Type B pancreatic cell (in vitro differentiated cells): ENCODE measurements around the gene OTOG. TPM values are rescaled to one million over a fixed set of nuclear protein-coding genes. Genes with fewer than 3 reads are reported as not detected.

Source experiments
- DNase-seq: peaks from one replicate; pipeline ENCODE4 v3.0.0; 2021; ENCODE audit warnings: mixed read lengths; ENCODE audit not compliant: unreplicated experiment; ENCODE audit errors: extremely low spot score
- H3K27ac Mint-ChIP-seq: 2 replicates; pipeline ENCODE4 v1.8.0; 2021; ENCODE audit warnings: mild to moderate bottlenecking, mixed read lengths
- H3K27me3 Mint-ChIP-seq: 2 replicates; pipeline ENCODE4 v1.8.0; 2021; ENCODE audit warnings: mixed read lengths
- H3K36me3 Mint-ChIP-seq: 2 replicates; pipeline ENCODE4 v1.8.0; 2021; ENCODE audit warnings: mixed read lengths
- H3K4me1 Mint-ChIP-seq: one replicate; pipeline ENCODE4 v1.8.0; 2021; ENCODE audit warnings: mixed read lengths; ENCODE audit not compliant: unreplicated experiment
- H3K4me3 Mint-ChIP-seq: 2 replicates; pipeline ENCODE4 v1.8.0; 2021; ENCODE audit warnings: mild to moderate bottlenecking, mixed read lengths
- H3K9me3 Mint-ChIP-seq: 2 replicates; pipeline ENCODE4 v1.8.0; 2021; ENCODE audit warnings: mixed read lengths
- total RNA-seq: library from RNA; stranded (reverse); gene quantifications from 2 replicates; pipeline ENCODE4 v1.2.1, GENCODE V29; 2021; ENCODE audit warnings: low replicate concordance
- TF ChIP-seq, protein P1 (sequence below): fragments of 200-600 bp; sonication (generic); conservative IDR thresholded peaks from 2 replicates; pipeline ENCODE4 v1.5.0; 2021; ENCODE audit warnings: antibody characterized with exemption, mild to moderate bottlenecking

The OTOG gene
- total RNA-seq, 1 donor from 2014 or later: 1.5 TPM

DNA sequence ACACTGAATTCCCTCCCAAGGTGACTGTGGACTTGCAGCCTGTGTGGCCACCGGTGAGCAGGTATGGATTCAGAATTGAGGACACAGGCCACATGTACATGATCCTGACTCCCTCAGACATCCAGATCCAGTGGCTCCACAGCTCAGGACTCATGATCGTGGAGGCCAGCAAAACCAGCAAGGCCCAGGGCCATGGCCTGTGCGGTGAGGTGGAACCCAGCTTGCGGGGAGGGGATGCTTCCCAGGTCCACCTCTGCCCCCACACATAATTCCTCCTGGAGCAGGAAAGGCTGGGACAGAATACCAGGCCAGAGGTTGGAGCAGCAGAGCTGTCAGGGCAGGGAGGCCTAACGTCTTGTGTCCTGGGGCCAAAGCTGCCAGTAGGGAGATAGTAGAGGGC is 82.1 kb downstream of the OTOG start:
- H3K27ac Mint-ChIP-seq: no peak overlapping the region
- DNase-seq: no peak
- H3K4me1 Mint-ChIP-seq: no peaks in the 10 kb centered on the region
- no peaks in the 10 kb centered on the region for H3K36me3 Mint-ChIP-seq
- H3K27me3 Mint-ChIP-seq: peaks cover 57% of the 10 kb centered on the region
- H3K9me3 Mint-ChIP-seq: no peaks in the 10 kb centered on the region
- no peak overlapping the region for H3K4me3 Mint-ChIP-seq
- TF ChIP-seq, protein P1, sequence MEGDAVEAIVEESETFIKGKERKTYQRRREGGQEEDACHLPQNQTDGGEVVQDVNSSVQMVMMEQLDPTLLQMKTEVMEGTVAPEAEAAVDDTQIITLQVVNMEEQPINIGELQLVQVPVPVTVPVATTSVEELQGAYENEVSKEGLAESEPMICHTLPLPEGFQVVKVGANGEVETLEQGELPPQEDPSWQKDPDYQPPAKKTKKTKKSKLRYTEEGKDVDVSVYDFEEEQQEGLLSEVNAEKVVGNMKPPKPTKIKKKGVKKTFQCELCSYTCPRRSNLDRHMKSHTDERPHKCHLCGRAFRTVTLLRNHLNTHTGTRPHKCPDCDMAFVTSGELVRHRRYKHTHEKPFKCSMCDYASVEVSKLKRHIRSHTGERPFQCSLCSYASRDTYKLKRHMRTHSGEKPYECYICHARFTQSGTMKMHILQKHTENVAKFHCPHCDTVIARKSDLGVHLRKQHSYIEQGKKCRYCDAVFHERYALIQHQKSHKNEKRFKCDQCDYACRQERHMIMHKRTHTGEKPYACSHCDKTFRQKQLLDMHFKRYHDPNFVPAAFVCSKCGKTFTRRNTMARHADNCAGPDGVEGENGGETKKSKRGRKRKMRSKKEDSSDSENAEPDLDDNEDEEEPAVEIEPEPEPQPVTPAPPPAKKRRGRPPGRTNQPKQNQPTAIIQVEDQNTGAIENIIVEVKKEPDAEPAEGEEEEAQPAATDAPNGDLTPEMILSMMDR: no peak

DNA sequence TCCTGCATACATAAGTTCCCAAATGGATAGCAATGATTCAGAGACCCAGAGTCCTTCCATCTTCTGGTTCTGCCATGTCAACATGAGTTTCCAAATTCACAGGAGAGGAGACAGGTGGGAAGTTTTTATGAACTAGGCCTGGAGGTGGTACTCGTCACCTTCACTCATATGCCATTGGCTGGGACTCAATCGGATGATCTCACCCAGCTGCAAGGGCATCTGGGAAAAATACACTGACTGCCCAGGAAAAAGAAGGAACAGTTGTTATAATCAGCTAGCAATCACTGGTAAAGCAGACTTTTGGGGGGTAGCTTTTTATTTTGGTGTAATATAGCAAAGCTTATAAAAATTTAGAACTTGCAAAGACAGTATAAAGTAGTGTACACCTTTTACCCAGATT is 83.9 kb downstream of the OTOG start:
- no peaks in the 10 kb centered on the region for H3K9me3 Mint-ChIP-seq
- H3K27me3 Mint-ChIP-seq: peaks cover 39% of the 10 kb centered on the region
- no peak overlapping the region for H3K27ac Mint-ChIP-seq
- no peak overlapping the region for H3K4me3 Mint-ChIP-seq
- no peak for DNase-seq
- TF ChIP-seq, protein P1: no peak
- no peaks in the 10 kb centered on the region for H3K36me3 Mint-ChIP-seq
- no peaks in the 10 kb centered on the region for H3K4me1 Mint-ChIP-seq

DNA sequence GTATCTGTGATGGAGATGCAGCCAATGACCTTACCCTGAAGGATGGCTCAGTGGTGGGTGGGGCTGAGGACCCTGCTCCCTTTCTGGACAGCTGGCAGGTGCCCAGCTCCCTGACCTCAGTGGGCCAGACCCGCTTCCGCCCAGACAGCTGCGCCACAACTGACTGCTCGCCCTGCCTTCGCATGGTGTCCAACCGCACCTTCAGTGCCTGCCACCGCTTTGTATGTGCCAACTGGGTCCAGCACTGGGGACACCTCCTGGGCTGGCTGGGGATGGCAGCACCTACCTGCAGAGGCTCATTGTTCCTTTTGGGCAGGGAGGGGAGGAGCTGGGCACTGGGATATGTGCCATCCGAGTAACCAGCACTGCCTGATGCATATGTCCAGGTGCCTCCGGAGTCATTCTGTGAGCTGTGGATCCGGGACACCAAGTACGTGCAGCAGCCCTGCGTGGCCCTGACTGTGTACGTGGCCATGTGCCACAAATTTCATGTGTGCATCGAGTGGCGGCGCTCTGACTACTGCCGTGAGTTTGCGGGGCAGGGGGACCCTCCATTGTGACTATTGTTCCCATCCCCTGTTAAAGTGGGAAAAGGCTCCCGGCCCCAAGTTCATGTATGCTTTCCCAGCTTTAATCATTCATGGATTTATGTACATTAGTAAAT is 84.8 kb downstream of the OTOG start:
- H3K27ac Mint-ChIP-seq: no peak overlapping the region
- TF ChIP-seq, protein P1: no peak
- peaks cover 33% of the 10 kb centered on the region for H3K27me3 Mint-ChIP-seq
- H3K4me1 Mint-ChIP-seq: no peaks in the 10 kb centered on the region
- H3K36me3 Mint-ChIP-seq: no peaks in the 10 kb centered on the region
- no peak for DNase-seq
- H3K9me3 Mint-ChIP-seq: no peaks in the 10 kb centered on the region
- H3K4me3 Mint-ChIP-seq: no peak overlapping the region

DNA sequence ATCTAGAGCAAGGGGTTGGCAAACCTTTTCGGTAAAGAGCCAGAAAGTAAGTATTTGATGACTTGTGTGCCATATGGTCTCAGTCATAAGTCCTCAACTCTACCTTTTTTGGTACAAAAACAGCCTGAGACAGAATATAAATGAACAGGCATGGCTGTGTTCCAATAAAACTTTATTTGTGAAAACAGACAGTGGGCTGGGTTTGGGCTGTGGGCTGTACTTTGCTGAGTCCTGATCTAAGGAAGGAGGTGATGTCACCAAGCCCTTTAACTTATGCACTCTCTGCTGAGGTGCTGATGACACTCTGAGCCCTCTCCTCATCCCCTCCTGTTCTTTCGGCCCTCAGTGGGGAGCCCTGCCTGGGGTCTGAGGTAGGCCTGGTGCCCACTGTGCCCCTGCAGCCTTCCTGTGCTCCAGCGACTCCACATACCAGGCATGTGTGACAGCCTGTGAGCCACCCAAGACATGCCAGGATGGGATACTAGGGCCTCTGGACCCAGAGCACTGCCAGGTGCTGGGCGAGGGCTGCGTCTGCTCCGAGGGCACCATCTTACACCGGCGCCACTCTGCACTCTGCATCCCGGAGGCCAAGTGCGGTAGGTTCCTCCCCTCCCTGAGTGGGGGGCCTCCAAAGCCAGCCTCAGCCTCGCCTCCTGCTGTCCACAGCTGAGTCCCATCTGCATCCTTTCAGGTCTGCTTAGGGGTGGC is 86.4 kb downstream of the OTOG start:
- H3K9me3 Mint-ChIP-seq: no peaks in the 10 kb centered on the region
- no peak for DNase-seq
- no peaks in the 10 kb centered on the region for H3K36me3 Mint-ChIP-seq
- H3K4me3 Mint-ChIP-seq: no peak overlapping the region
- TF ChIP-seq, protein P1: no peak
- no peaks in the 10 kb centered on the region for H3K4me1 Mint-ChIP-seq
- H3K27ac Mint-ChIP-seq: no peak overlapping the region
- H3K27me3 Mint-ChIP-seq: peaks cover 23% of the 10 kb centered on the region

DNA sequence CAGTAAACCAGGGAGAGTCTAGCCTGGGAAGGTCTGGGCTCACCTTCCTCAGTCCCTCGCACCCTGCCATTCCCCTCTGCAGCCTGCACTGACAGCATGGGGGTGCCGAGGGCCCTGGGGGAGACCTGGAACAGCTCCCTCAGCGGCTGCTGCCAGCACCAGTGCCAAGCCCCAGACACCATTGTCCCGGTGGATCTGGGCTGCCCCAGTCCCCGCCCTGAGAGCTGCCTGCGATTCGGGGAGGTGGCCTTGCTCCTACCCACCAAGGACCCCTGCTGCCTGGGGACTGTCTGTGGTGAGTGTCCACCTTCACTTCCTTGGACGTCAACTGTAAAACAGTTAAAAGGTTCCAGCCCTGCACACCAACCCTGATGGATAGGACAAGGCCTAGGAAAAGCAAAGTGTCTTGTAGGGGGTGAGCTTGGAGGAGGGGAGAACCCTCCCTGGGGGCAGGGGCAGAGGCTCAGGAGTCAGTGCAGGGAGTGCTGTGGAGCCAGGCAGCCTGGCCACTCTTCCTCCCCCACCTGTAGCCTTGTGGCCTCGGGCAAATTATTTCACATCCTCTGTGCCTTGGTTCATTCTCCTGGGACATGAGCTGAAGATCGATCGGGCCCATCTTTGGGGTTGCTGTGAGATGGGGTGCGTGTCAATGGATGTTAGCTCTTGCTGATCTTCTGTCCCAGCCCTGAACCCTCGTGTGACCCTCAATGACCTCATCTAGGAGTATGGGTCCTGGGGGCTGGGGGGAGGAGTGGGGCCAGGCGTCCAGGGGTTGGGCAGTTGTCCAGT is 87.1 kb downstream of the OTOG start:
- no peak for DNase-seq
- no peak overlapping the region for H3K27ac Mint-ChIP-seq
- H3K9me3 Mint-ChIP-seq: no peaks in the 10 kb centered on the region
- TF ChIP-seq, protein P1: no peak
- H3K4me1 Mint-ChIP-seq: no peaks in the 10 kb centered on the region
- H3K27me3 Mint-ChIP-seq: peaks cover 16% of the 10 kb centered on the region
- no peaks in the 10 kb centered on the region for H3K36me3 Mint-ChIP-seq
- H3K4me3 Mint-ChIP-seq: no peak overlapping the region
